Heart right ventricle (tissue), 16 donors: ENCODE measurements around the gene SLC39A3. TPM values are rescaled to one million over a fixed set of nuclear protein-coding genes. Genes with fewer than 3 reads are reported as not detected.

Source experiments
- ATAC-seq, 8 donors: fragments of 200-7000 bp; cut with Tn5 transposase; one replicate each; pipeline ENCODE4 v1.9.1; 2020; ENCODE audit warnings: mild to moderate bottlenecking in 8 of 8, moderate library complexity in 8 of 8, moderate number of reproducible peaks in 1 of 8
- DNase-seq, 2 donors: peaks; one replicate each; pipeline ENCODE4 v3.0.0-alpha.2; 2020
- H3K27ac ChIP-seq, 10 donors: fragments of 200-600 bp; sonication (generic) in 2 of 10; one replicate each; pipeline versions ENCODE4 v1.5.0 to v1.8.0; 2020 to 2022; ENCODE audit warnings: mild to moderate bottlenecking in 3 of 10
- H3K27me3 ChIP-seq, 7 donors: fragments of 200-600 bp; one replicate each; pipeline ENCODE4 v1.8.0; 2021 to 2022; ENCODE audit warnings: mild to moderate bottlenecking in 2 of 7
- H3K36me3 ChIP-seq, 9 donors: fragments of 200-600 bp; sonication (generic) in 1 of 9; one replicate each; pipeline versions ENCODE4 v1.5.0 to v1.8.0; 2020 to 2022; ENCODE audit warnings: mild to moderate bottlenecking in 2 of 9
- H3K4me1 ChIP-seq, 9 donors: fragments of 200-600 bp; sonication (generic) in 1 of 9; one replicate each; pipeline versions ENCODE4 v1.5.0 to v1.8.0; 2020 to 2022; ENCODE audit warnings: mild to moderate bottlenecking in 4 of 9
- H3K4me3 ChIP-seq, 10 donors: fragments of 200-600 bp; sonication (generic) in 2 of 10; one replicate each; pipeline versions ENCODE4 v1.5.0 to v1.8.0; 2020 to 2022; ENCODE audit warnings: mild to moderate bottlenecking in 7 of 10, moderate library complexity in 2 of 10
- H3K9me3 ChIP-seq, 11 donors: fragments of 200-600 bp in 10 of 11; sonication (generic) in 2 of 11; one replicate each; pipeline versions ENCODE4 v1.5.0 to v1.8.0; 2013 to 2022; ENCODE audit warnings: mild to moderate bottlenecking in 2 of 11, control low read depth in 1 of 11, moderate library complexity in 1 of 11
- CTCF ChIP-seq, 9 donors: fragments of 200-600 bp; sonication (generic) in 2 of 9; IDR thresholded peaks; one replicate each; pipeline versions ENCODE4 v1.5.0 to v1.8.0; 2021 to 2022; ENCODE audit warnings: antibody characterized with exemption in 9 of 9, mild to moderate bottlenecking in 5 of 9, moderate library complexity in 1 of 9
- whole genome bisulfite sequencing, 2 donors: extraction: QIAGEN DNeasy Blood & Tissue Kit; methylation state at CpG; one replicate each; pipeline ENCODE4 v1.1.7; 2013; ENCODE audit warnings: inconsistent platforms in 1 of 2; 5-methylcytosine and 5-hydroxymethylcytosine counted together
- intact Hi-C, 10 donors: fragments of 100-400 bp; cut with DNase I; formaldehyde crosslinking; loops; one replicate each; pipeline versions ENCODE4 v1.11.1 to v1.14.2; 2022
- polyA plus RNA-seq, 2 donors: library from polyadenylated mRNA; stranded (reverse); fragments of 200-250 nt; gene quantifications; one replicate each; pipeline ENCODE4 v1.2.3, GENCODE V29; 2013
- total RNA-seq, 10 donors: library from RNA; stranded (reverse); fragmentation: NEBNext Ultra II Directional in 3 of 10; extraction: Animal tissue kit (Norgen Biotek cat#: 25700) in 3 of 10; gene quantifications; one replicate each; pipeline versions ENCODE4 v1.2.1 to v1.2.4, GENCODE V29; 2021 to 2023
- donor health status: Arrhythmogenic right ventricular cardiomyopathy.
- donor health status: ischemic (EF 13 %, LVEDD 7.1; RV severe dilation, severe dysfunction).
- donor health status: healthy with polysubstance abuse.
- donor health status: DM: no; HTN: yes; CAD: no.
- donor health status: DM: no; HTN: no; CAD: no.
- donor health status: ischemic (EF 25% LVEDD 6.9; RV normal size, moderate dysfunction).
- donor health status: ischemic (EF 25% LVEDD 5.7; RV mildly dilated, moderate dysfunction).
- donor health status: healthy.
- donor health status: DM: yes; HTN: yes; CAD: no.
- donor health status: Ischemic cardiomyopathy.
- donor health status: ischemic (EF 35%, LVEDD 5.7; RV mildly dilated, moderate dysfunction).
- donor health status: nonischemic (EF 11% LVEDD 7.7; RV severe dilation, severe dysfunction).
- donor health status: DM: yes; HTN: yes; CAD: no.
- donor health status: PGD.
- donor health status: ischemic (EF 29% LVEDD 5.4; RV normal size, mild dysfunction).
- donor health status: nonischemic (EF 23%, LVEDD 6.1; RV moderate dilation, normal function).

Gene SLC39A3
- total and polyA plus RNA-seq, 12 donors = 16.5 to 66.8 (median 22.2) TPM

GRCh38 chr19:2700660-2701360 is 39.0 kb downstream of the SLC39A3 start:
- peaks cover 0 to 6% (median 0%) of the 10 kb centered on the region in 7 donors for H3K27me3 ChIP-seq
- no peaks in the 10 kb centered on the region for H3K36me3 ChIP-seq
- H3K4me1 ChIP-seq = peaks cover under 1 to 20% (median 5%) of the 10 kb centered on the region in 9 donors
- 24 to 27% methylated on average over 26 of the region's 26 CpGs for WGBS, 2 donors
- DNase-seq (no peak), ATAC-seq (no peak)
- H3K27ac ChIP-seq = no peak overlapping the region
- no peaks in the 10 kb centered on the region for H3K9me3 ChIP-seq
- no peak for TF ChIP-seq CTCF (IDR thresholded peaks at IDR 0.05)
- intact Hi-C loops = loop anchor here in 1 of 10 donors (5.0 kb wide), 1 partner anchor 39 kb away; no protein-coding TSS in a partner anchor
- no peak overlapping the region for H3K4me3 ChIP-seq

- ATAC-seq (no peak), DNase-seq (no peak)
- intact Hi-C loops = loop anchor here in 1 of 10 donors (5.0 kb wide), 1 partner anchor 37 kb away; no protein-coding TSS in a partner anchor
- Histone ChIP-seq H3K4me3 (no peak overlapping the region), H3K9me3 (no peaks in the 10 kb centered on the region), H3K27ac (no peak overlapping the region), H3K27me3 (peaks cover 0 to 1% (median 0%) of the 10 kb centered on the region in 7 donors), H3K36me3 (no peaks in the 10 kb centered on the region), H3K4me1 (peaks cover 2 to 32% (median 17%) of the 10 kb centered on the region in 9 donors)
- no peak for TF ChIP-seq CTCF (IDR thresholded peaks at IDR 0.05)
- 81% methylated on average over 15 of the region's 15 CpGs for WGBS, 2 donors
These were observed 40.2 kb downstream of the SLC39A3 start for GRCh38 chr19:2699413-2700140.

GRCh38 chr19:2694196-2694595 is 45.6 kb downstream of the SLC39A3 start:
- H3K36me3 ChIP-seq = peaks cover 0 to 4% (median 0%) of the 10 kb centered on the region in 9 donors
- peaks cover 0 to 34% (median 18%) of the 10 kb centered on the region in 9 donors for H3K4me1 ChIP-seq
- no peak for TF ChIP-seq CTCF (IDR thresholded peaks at IDR 0.05)
- WGBS, 2 donors = 54 to 69% methylated on average over 5 of the region's 5 CpGs
- H3K9me3 ChIP-seq = no peaks in the 10 kb centered on the region
- peak in 3 of 8 donors; percentile 19 to 61 (median 54) for ATAC-seq
- DNase-seq = no peak
- intact Hi-C loops = no loop called here
- H3K27ac ChIP-seq = peak overlapping the region in 8 of 10 donors; percentile 38 to 87 (median 85)
- no peaks in the 10 kb centered on the region for H3K27me3 ChIP-seq
- no peak overlapping the region for H3K4me3 ChIP-seq

- peak overlapping the region in 7 of 10 donors; percentile 48 to 87 (median 84) for H3K27ac ChIP-seq
- peak in 4 of 8 donors; percentile 35 to 50 (median 38) for ATAC-seq
- no peak for TF ChIP-seq CTCF (IDR thresholded peaks at IDR 0.05)
- no peak overlapping the region for H3K4me3 ChIP-seq
- peaks cover 0 to 4% (median 0%) of the 10 kb centered on the region in 9 donors for H3K36me3 ChIP-seq
- peaks cover 0 to 34% (median 18%) of the 10 kb centered on the region in 9 donors for H3K4me1 ChIP-seq
- intact Hi-C loops = no loop called here
- H3K9me3 ChIP-seq = no peaks in the 10 kb centered on the region
- WGBS, 2 donors = 21 to 35% methylated on average over 12 of the region's 12 CpGs
- DNase-seq = no peak
- no peaks in the 10 kb centered on the region for H3K27me3 ChIP-seq
These were observed 46.2 kb downstream of the SLC39A3 start for GRCh38 chr19:2693492-2694160.
